HL-60/S4 treated with retinoic acid at 250 ng/mL for 4 days and 3 days (cell line): ENCODE results near the gene KRTAP20-2.

Source experiments
- in situ Hi-C: fragments of 300-500 bp; cut with MboI; formaldehyde crosslinking; loops from 2 replicates; pipeline ENCODE4 v1.7.0; 2022; ENCODE audit warnings: low sequenced_read_pairs

KRTAP20-2 gene

GRCh38 chr21:30634906-30635305 is at the start of gene KRTAP20-2:
Gene KRTAP20-2 (plus strand): TSS chr21:30635206. CDS start chr21:30635264, 58 bp downstream.
- in situ Hi-C loops: no loop called here

DNA sequence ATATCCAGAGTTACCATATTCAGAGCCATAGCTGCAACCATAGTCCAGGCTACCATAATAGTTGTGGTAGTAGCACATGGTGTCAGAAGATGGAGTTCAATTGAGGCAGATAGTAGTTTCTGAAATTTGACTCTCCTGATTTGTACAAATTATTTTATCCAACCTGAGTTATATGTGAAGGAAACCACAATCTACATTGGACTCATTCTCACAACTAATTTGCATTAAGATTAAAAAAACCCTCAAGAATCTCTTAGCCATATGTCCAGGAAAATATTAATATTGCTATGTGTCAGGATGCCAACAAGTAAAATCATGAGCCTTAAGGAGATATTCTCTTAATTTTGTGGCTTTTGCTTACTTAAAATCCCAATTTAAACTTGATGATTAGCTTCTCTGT is 44.7 kb upstream of the KRTAP20-2 start, which contains the start of gene KRTAP22-2:
Gene KRTAP22-2 (minus strand): TSS at position 101 of the 400 bp plus-strand sequence.
- in situ Hi-C loops: no loop called here

GRCh38 chr21:30592140-30592539 is 42.9 kb upstream of the KRTAP20-2 start, which contains the start of gene KRTAP6-3:
Gene KRTAP6-3 (plus strand): TSS chr21:30592440. CDS start chr21:30592446, 6 bp downstream.
- in situ Hi-C loops: no loop called here

GRCh38 chr21:30598802-30599201 is 36.2 kb upstream of the KRTAP20-2 start, which contains the start of gene KRTAP6-2:
Gene KRTAP6-2 (minus strand): TSS chr21:30598902. CDS start chr21:30598874, 28 bp downstream.
- in situ Hi-C loops: no loop called here

DNA sequence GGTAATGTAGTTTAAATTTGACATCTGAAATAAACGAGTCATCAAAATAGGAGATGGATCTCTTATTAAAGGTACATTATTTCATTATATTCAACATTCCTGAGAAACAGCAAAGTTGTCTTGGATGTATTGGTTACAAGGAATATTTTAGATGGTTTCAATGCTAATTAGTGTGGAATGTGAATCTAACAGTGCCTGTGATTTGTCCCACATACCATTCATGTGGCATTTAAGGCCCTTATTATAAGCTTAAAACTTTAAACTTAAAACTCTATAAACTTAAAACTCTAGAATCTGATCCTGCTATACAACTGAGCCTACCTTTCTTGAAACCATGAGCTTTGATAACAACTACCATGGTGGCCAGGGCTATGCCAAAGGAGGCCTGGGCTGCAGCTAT is 34.2 kb upstream of the KRTAP20-2 start, which contains the start of gene KRTAP22-1:
Gene KRTAP22-1 (plus strand): TSS at position 301 of the 400 bp plus-strand sequence.
- in situ Hi-C loops: no loop called here

DNA sequence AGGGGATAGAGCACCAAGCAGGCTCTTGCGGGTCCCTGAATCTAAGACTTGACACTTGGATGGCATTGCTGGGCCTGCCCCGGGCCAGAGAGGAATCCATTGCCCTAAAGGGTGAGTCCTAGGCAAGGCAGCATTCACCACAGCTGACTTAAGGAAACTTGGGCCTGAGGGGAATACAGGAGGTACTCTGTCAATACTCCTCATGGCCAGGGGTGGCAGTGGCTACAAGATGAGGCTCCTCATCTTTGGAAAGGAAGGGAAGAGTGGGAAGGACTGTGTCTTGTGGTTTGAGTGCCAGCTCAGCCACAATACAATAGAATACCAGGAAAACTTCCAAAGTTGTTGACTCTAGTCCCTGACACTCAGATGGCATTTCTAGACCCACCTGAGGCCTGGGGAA is 29.0 kb upstream of the KRTAP20-2 start:
- in situ Hi-C loops: no loop called here

DNA sequence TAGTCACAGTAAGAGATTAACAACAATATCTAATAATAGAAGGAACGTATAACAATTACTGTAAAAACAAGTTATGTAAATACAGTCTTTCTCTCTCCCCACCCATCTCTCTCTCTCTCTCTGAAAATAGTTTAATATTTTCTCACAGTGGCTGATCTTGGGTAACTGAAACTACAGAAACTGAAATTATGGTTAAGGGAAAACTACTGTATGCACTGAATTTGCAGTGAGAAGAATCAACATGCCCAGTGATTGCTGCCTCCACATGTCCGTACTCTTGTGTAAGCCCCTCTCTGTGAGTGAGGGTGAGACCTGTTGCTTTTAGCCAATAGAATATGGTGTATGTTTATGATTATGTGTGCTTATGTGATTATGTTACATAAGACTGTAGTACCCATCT is 22.9 kb upstream of the KRTAP20-2 start:
- in situ Hi-C loops: no loop called here

DNA sequence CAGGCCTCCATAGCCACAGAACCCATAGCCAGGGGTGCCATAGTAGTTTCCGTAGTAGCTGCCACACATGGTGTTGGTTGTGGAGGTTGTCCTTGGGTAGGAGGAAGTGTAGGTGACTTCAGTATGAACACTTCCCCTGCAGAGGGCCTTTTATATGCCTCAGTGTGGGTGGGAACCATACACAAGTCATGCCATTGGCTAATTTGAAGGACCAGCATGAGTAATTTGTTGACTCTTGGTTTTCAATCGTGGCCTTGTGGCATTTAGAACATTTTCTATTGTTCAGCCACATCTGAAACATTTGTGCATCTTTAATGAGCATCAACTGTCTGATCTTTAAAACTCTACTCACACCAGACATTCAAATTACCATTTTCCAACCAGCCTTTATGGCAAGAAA is 21.2 kb upstream of the KRTAP20-2 start, which contains the start of gene KRTAP6-1:
Gene KRTAP6-1 (minus strand): TSS at position 95 of the 400 bp plus-strand sequence. CDS start 26 bp downstream, at position 69.
- in situ Hi-C loops: no loop called here

GRCh38 chr21:30615199-30615598 is 19.8 kb upstream of the KRTAP20-2 start:
- in situ Hi-C loops: no loop called here

- in situ Hi-C loops: no loop called here
Observed at GRCh38 chr21:30616125-30616524, 18.9 kb upstream of the KRTAP20-2 start, which contains the start of gene KRTAP20-1. Gene KRTAP20-1 (plus strand): TSS chr21:30616425. CDS start chr21:30616455, 30 bp downstream.

- in situ Hi-C loops: no loop called here
Observed at GRCh38 chr21:30620080-30620479, 14.9 kb upstream of the KRTAP20-2 start.

DNA sequence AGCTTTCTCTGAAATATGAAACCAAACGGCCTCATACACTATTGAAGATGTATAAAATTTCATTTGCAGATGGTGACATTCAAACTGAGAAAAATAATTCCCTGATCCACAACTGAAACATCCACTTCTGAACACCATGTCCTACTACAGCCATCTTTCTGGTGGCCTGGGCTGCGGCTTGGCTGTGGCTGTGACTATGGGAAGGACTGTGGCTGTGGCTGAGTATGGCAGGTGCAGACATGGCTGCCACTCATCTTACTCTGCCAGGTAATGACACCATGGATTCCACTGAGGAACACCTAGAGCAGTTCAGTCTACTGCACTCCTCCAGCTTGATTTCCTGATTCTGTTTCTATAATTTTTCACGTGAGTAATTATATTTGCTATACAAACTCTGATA is 14.5 kb upstream of the KRTAP20-2 start, which contains the start of gene KRTAP20-4:
Gene KRTAP20-4 (plus strand): TSS at position 106 of the 400 bp plus-strand sequence.
- in situ Hi-C loops: no loop called here

DNA sequence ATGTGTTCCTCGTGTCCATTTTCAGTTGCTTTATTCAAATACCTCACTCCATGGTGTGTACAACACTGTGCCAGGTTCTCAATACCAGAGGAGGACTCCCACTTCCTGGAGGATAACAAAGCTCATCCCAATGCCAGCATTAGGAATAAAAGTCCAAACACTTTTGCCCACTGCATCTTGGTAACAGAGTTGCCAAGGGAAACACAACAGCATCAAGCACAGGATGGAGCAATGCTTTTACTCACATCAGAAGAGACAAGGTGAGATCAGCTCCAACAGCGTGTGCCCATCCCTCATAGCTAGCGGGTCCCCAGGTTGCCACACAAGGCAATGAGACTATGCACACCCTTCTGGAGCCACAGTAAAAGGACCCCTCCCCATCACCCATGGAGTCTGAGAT is 11.6 kb upstream of the KRTAP20-2 start:
- in situ Hi-C loops: no loop called here

GRCh38 chr21:30625449-30626165 is 9.4 kb upstream of the KRTAP20-2 start:
- in situ Hi-C loops: no loop called here

DNA sequence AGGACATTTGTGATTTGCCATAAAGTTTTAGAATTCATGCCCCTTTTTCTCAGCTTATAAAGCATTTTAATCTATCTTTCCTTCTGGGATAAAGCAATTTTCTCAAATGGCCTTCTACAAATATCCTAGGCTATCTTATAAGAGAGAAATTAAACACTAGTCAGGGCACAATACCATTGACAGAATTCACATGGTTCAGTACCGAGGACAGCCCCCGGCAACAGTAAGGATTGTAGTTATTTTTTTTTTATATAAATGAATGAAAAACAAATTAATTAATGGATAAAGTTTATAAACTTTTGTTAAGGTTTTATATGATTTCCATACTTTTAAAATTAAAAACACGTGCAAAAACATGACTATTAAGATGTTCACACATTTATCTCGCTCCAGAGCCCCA is 6.9 kb upstream of the KRTAP20-2 start:
- in situ Hi-C loops: no loop called here

DNA sequence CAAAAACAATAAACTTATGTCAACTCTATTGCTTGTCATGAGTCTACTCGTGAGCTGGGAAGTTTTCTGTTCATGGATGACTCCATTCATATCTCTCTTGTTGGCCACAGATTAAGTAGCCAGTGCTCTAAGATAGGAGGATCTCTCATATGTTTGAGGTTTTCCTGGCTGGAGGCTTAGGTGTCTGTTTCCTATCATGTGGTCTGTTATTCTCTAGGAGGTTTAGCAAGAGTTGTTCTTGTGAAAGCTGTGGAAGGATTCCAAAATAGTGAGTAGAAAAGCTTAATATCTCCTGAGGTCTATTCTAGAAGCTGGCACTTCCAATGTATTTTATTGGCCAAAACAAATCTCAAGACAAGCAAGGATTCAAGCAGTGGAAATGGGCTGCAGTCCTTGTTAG is 5.8 kb upstream of the KRTAP20-2 start:
- in situ Hi-C loops: no loop called here

GRCh38 chr21:30638686-30639085 is 3.7 kb downstream of the KRTAP20-2 start:
- in situ Hi-C loops: no loop called here

DNA sequence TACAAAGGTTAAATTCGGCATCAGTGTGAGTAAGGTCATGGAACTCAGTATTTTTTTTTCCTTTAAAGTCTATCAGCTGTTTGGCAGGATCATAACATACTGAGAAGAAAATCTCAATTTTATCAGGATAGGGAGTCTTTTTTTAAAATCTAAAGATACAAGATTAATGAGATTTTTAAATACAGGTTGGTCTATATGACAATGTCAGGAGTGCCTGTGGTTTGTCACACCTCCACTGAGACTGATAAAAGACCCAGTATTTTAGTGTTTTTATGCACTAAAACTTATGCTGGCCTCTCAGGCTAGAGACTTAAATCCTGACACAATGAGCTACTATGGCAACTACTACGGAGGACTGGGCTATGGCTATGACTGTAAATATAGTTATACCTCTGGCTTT is 7.6 kb downstream of the KRTAP20-2 start, which contains the start of gene KRTAP20-3:
Gene KRTAP20-3 (plus strand): TSS at position 301 of the 400 bp plus-strand sequence.
- in situ Hi-C loops: no loop called here

- in situ Hi-C loops: no loop called here
Observed at GRCh38 chr21:30646904-30647414, 12.0 kb downstream of the KRTAP20-2 start.

- in situ Hi-C loops: no loop called here
Observed at GRCh38 chr21:30652891-30653290, 17.9 kb downstream of the KRTAP20-2 start.

DNA sequence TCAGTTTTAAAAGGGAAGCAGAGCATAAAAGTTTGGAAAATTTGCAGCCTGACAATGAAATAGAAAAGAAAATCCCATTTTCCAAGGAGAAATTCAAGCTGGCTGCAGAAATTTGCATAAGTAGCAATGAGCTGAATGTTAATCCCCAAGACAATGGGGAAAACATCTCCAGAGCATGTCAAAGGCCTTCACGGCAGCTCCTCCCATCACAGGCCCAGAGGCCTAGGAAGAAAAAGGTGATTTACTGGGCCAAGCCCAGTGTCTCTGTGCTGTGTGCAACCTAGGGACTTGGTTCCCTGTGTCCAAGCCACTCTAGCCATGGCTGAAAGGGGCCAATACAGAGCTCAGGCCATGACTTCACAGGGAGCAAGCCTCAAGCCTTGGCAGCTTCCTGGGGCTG is 33.8 kb downstream of the KRTAP20-2 start:
- in situ Hi-C loops: no loop called here
